ENCODE results near the gene FAM20C.

GRCh38 chr7:228610-229009 is 36.2 kb downstream of the FAM20C start:
- TF ChIP-seq CTCF (IDR thresholded peaks at IDR 0.05; ENCODE audit: insufficient read depth, low read depth, low read length) (no peak), EZH2 (IDR thresholded peaks at IDR 0.05; ENCODE audit: insufficient read depth, low read length) (no peak)

Measured in astrocyte (in vitro differentiated cells and primary cell).